Measurements from ENCODE around the gene GADD45B.
"Not testable (repeated sequence)": the region's sequence is repeated elsewhere in the genome, so short reads cannot be mapped to it uniquely, and the experiment has no call there.

GADD45B gene

DNA sequence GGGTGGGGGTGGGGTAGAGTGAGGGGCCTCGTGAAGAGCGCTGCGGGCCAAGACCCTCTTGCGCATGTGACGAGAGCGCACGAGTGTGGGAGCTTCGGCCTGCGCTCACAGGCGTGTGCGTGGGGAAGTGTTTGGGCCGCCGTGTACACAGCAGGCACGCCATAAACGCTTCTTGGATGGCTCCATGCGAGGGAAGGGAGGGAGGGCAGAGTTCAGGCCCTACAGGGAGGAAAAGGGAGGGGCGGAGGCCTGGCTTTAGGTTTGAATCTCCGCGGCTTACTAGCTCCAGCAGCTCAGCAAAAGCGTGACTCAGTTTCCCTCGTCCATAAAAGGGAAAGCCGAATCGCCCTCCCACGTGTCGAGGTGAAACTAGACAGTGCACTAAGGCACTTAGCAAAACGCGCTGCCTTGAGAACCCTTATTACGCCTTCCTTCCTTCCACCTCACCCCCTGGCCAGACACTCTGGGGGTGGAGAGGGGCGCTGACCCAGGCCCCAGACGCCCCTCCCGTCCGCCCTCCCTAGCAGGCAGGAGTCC, 12.5 kb downstream of the GADD45B start:
- DNase-seq (ENCODE audit: low spot score), result no peak

DNA sequence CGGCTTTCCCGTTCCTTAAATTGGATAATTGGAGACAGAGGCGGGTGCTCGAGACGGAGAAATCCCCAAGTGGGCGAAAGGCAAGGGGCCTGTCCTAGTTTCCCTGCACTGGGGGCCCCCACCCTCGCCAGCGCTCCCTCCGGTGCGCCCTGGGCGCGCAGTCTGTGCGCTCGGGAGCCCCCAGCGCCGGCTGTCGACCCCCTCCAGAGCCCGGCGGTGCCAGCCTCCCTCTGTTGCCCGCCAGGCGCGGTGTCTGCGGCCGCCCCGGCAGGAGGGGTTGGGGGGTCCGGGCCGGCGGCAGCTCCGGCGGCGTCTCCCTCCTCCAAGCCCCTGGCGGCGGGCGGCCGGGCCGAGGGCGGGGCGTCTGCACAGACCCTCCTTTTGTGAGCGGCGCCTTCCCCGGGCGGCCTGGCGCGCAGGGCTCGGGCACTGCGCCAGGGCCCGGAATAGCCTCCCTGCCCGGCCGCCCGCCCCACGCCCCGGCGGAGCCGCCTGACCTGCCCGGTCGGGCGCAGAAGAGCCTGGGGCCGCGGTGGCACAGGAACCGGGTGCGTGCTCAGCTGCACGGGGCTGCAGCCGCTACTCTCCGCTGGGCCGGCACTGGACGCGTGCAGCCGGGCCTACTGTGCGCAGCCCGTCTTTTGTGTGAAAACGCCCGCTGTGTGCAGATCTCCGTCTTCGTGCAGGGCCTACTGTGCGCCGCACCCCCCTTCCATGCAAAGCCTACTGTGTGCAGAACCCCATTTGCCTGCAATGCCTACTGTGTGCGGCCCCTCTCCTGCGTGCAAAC, 13.2 kb downstream of the GADD45B start:
- DNase-seq (ENCODE audit: low spot score), result peak; percentile 74

DNA sequence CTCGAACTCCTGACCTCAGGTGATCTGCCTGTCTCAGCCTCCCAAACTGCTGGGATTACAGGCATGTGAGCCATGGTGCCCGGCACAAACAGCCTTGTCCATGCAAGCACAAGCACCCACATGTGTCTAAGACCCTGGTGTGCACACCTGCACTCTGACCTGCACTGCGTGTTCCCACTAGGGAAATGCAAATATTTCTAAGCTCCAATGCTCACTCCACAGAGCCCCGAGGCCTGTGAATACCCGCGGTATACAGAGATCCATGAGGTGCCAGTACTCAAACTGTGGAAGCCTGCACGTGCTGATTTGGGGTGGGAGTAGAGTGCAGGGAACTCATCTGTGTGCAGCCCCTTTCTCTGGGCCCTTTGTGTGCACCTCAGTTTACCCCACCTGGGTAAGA, 14.7 kb downstream of the GADD45B start:
- DNase-seq (ENCODE audit: low spot score), result no peak

DNA sequence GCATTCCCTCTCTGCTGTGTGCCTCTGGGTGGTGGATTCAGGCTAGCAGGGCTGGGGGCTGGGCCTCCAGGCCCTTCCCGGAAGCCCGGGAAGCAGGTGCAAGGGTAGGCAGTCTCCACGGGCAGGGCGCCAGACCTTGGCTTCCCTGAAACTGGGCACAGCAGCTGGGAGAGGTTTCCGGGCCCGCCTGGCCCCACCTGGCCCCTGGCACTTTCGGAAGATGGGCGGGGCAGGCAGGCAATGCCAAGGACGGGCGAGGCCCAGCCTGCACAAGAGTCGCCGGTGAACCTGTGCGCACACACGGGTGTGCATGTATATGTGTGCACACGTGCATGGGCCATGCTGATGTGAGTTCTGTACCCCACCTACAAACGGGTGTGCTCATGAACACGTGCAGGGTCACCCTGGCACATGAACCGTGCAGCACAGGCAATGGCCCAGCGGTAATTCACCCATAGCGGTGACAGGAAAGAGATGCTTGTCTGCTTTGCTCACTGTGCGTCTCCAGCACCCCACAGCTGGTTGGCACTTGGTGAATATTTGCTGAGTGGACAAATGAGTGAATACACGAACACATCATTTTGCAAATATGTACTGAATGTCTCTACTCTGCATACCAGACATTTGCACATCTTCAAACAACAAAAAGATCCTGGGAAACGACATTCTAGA, 15.3 kb downstream of the GADD45B start:
- peak; percentile 78 for DNase-seq (ENCODE audit: low spot score)

DNA sequence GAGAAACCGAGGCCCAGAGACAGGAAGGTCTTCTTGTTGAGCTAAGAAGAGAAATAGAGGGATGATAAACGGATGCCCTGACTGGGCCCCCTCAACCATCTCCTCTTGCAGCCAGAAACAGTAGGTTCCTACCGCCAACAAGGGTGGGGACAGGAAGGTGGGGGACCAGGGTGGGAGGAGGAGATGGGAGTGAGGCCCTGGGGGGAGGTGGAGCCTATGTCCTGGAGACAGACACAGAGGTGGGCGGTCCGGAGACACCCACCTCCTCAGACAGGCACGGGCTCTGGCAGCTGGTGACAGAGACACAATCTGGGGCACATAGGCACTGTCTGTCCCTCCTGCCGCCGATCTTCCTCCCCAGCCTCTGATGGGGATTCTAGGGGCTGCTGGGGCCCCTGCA, 16.9 kb downstream of the GADD45B start:
- no peak for DNase-seq (ENCODE audit: low spot score)

DNA sequence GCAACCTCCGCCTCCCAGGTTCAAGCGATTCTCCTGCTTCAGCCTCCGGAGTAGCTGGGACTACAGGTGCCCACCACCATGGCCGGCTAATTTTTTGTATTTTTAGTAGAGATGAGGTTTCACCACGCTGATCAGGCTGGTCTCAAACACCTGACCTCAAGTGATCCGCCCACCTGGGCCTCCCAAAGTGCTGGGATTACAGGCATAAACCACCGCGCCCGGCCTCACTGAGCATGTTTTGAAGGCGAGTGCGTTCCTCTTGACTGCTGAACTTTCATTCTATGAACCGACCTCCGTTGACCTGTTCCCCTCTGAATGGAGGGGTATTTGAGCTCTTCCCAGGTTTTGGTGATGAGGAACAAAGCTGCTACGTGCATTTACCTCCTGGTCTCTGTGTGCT, 17.5 kb downstream of the GADD45B start:
- not testable (repeated sequence) for DNase-seq (ENCODE audit: low spot score)

DNA sequence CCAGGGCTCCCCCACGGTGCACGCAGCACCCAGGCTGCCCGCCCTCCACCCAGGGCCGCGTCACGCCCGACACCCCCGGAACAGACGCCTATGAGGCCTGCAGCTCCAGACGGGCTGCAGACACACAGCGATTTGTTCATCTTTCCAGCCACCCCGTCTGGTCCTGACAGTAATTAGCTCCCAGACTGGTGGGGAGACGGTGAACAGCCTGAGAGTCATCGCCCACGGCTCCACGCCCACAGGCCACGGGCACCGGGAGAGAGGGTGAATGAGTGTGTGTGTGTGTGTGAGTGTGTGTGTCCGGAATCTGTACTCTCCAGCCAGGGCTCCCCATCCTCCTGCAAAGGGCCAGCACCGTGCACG, 18.1 kb downstream of the GADD45B start:
- DNase-seq (ENCODE audit: low spot score), result peak; percentile 64

DNA sequence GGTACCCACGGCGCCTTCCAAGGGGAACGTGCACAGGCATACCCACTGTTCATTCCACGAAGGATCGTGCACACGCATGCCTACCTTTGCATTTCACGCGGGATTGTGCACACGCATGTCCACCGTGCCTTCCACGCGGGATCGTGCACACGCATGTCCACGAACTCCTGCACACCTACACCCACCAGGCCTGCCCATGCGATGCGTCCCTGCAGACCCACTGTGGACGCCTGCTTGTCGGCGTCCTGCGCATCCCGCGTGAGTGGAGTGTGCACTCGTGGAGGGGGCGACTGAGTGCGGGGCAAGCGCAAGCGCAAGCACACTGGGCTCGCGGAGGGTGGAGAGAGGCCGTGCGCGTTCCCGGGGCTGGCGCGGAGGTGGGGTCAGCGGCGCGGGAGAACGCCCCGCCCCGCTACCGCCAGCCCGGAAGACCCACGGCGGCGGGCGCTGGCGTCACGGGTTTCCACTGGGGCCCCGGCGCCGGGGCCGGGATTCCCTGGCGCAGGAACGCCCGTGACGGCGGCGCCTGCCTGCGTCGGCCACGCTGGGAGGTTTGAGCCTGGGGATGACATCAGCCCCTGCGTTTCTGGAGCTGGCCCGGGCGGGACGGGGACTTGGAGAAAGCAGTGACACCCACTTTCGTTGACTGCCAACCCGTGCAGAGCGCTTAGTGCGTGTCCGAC, 18.7 kb downstream of the GADD45B start:
- peak; percentile 87 for DNase-seq (ENCODE audit: low spot score)

DNA sequence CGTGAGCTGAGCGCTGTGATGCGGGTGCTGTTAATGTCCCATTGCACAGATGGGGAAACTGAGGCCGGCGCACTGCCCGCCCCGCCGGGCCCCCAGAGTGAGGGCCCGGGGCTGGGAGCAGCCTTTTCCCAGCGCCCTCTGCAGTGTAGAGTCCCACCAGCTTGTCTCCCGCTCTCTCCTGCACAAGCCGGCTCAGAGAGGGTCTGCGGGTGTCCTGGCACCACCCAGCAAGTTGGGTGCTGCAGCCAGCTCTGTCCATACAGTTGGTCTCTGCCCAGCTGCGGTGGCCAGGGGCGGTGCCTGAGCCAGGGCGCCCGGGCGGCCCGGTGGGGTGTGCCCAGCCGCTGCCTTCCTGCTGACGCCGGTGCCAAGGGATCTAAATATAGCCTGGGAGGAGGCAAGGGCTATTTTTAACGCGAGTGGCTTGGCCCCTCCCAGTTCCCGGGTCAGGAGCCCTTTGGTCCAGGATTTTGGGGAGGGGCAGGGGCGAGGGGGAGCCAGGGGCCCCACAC, 19.3 kb downstream of the GADD45B start:
- peak; percentile 91 for DNase-seq (ENCODE audit: low spot score)

DNA sequence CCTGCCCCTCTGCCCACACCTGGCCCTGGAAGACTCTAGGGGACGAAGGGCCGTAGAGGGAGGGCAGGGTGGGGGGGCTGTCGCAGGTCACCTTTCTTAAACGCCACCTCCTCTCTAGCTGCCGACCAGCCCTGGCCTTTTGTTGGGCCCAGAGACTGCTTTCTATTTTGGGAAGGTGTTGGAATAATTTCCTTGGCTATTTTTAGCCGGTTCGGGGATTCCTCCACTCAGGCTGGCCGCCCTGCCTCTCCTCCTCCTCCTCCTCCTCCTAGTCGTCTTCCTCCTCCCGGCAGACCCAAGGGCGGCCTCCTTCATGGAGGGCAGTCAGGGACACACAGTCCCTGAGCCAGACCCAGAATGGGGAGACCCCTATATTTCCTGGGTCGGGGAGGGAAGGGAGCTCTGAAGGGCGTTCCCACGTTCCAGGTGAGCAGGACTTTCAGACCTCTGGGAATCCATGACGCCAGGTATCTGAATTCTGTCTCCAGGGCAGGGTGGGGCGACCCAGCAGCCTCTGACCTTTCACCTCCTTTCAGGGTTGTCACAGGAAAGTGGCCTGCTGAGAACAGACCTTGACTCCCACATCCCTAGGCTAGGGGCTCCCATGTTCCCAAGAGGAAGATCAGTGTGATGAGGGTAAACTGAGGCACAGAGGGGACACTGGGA, 19.9 kb downstream of the GADD45B start:
- peak; percentile 69 for DNase-seq (ENCODE audit: low spot score)

DNA sequence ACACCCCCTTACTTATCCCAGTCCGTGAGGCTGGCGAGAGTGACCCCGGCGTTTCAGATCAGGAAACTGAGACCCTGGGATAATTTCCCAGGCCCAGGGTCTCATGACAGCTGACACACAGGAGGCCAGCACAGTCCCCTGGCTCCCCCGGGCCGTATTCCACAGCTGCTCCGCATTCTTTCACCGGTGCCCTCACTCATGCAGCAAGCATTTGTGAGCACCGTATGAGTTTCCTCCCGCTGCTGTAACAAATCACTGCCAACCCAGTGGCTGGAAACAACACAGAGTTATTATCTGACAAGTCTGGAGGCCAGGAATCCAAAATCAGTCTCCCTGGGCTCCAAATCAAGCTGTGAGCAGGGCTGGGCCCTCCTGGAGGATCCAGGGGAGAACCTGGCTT, 21.3 kb downstream of the GADD45B start:
- DNase-seq (ENCODE audit: low spot score), result no peak

DNA sequence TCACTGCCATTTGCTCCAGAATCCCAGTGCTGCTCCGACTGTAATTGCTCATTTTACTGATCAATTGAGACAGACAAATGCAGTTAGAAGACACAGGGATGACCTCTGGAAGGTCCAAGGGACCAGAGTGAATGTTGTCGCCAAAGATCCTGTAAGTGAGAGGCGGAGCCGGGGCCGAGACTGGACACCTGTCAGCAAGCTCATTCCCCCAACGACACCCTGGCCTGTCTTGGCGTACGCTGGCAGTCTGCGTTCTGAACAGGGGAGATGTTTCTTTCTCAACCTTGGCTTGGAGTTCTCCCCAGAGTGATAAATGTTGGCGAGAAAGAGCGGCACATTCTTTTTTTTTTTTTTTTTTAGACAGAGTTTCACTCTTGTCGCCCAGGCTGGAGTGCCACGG, 24.2 kb downstream of the GADD45B start:
- DNase-seq (ENCODE audit: low spot score), result no peak

DNA sequence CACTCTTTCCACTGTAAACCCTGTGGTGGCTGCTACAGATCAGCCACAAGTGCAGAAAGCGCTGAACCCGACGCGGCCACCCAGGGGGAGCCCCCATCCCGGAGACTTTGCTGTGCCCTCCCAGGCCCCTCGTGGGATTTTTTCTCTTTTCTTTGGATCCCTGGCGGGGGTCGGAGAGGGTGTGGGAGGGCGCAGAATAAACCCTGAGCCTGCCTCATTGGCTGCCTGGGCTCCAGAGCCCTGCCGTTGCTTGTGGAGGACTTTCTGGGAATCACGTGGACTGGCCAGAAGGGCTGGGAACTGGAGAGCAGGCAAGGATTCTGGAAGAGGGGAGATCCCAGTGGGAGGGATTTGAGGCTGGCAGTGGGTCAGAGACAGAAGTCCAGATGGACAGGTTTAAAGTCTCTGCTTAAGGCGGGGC, 24.9 kb downstream of the GADD45B start:
- no peak for DNase-seq (ENCODE audit: low spot score)

DNA sequence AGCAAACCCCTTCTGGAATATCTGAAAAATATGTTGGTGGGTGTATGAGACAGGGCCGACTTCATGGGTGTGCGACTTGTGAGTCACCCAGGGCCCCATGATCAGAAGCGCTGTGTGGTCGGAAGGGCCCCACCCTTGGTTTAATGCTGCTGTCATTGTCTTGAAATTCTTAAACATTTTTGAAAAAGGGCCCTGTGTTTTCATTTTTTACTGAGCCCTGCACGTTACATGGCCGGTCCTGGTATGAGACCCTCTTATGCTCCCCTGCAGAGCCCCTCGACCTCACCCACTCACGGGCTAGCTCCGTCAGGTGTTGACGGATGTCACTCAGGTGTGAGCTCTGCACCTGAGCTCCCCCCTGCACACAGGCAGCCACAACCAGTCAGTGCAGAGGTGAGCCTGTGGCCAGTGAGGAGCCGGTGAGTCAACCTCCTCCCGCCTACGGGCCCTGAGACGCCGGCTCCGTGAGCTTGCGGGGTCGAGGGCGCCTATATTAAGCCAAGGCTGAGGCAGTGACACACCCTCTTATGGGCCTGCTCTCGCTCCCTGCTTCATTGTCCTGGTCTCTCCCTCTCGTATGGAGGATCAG, 27.7 kb downstream of the GADD45B start:
- peak; percentile 83 for DNase-seq (ENCODE audit: low spot score)

DNA sequence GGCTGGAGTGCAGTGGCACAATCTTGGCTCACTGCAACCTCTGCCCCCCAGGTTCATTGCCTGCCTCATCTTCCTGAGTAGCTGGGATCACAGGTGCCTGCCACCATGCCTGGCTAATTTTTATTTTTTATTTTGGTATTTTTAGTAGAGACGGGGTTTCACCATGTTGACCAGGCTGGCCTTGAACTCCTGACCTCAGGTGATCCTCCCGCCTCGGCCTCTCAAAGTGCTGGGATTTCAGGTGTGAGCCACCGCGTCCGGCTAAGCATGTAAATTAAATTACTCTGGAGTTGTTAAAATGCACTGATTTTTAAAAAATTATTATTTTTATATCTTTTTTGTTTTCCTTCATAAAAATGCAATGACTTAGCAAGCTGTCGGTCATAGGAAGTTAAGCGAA, 30.7 kb downstream of the GADD45B start:
- not testable (repeated sequence) for DNase-seq (ENCODE audit: low spot score)

DNA sequence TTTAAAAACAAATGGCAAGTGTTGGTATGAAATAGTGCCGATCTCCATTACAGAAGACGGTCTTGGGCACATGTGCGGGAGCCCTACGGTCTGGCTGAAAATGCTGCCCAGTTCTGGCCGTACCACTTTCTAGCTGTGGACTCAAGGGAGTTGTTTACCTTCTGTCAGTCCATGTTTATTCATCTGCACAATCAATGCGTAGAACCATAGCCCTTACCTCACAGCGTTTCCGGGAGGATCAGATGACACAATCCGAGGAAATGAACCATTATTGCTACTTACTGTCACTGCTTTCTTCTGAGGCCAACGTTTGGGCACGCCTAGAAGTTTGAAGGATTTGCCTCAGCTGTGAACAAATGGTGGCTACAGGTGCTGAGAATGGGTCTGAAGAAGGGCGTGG, 31.2 kb downstream of the GADD45B start:
- no peak for DNase-seq (ENCODE audit: low spot score)

DNA sequence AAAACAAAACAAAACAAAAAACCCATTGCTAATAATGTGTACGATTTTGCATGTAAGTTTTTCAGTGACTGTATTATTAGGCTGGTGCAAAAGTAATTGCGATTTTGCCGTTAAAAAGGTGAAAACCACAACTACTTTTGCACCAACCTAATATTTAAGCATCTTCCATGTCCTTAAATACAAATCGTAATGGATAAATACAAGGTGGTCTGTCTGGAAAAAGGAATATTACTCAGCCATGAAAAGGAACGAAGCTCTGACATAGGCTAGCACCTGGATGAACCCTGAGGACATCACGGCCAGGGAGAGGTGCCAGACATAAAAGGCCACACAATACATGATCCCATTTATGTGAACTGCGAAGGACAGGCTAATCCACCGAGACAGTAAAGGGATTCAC, 33.2 kb downstream of the GADD45B start:
- DNase-seq (ENCODE audit: low spot score), result no peak

DNA sequence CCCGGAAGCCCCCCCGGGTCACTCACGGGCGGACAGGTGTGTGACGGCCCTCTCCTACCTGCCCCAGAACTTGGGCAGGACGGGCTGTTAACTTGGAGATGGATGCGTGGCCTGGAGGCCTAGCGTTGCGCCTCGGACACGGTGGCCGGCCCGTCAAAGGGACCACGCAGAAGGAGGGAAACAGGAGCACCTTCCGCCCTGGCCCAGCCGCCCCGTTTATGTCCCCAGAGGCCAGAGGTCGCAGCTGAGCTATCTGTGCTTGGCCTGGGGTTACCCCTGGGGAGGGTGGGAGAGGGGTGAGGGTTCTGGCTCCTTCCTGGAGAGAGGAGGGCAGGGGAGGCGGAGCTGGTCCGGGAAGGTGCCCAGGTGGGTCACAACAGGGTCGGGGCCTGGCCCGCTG, 35.6 kb downstream of the GADD45B start:
- no peak for DNase-seq (ENCODE audit: low spot score)

DNA sequence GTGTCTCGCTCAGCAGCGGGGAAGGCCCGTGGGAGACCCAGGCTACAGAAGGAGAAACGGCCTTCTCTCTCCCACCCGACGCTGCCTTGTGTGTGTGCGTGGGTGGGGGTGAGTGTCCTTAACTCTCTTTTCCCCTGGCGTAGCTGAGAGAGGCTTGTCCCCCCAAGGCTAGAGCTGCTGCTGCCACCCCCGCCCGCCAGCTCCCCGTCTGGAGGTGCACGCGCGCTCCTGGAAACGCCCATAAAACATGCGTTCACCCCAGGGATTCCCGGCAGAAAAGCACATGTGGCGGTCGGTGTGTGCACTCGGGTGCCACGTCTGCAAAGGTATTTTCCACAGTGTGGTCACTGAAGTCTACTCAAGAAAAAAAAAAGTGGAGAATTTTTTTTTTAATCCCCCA, 36.1 kb downstream of the GADD45B start:
- DNase-seq (ENCODE audit: low spot score), result no peak

DNA sequence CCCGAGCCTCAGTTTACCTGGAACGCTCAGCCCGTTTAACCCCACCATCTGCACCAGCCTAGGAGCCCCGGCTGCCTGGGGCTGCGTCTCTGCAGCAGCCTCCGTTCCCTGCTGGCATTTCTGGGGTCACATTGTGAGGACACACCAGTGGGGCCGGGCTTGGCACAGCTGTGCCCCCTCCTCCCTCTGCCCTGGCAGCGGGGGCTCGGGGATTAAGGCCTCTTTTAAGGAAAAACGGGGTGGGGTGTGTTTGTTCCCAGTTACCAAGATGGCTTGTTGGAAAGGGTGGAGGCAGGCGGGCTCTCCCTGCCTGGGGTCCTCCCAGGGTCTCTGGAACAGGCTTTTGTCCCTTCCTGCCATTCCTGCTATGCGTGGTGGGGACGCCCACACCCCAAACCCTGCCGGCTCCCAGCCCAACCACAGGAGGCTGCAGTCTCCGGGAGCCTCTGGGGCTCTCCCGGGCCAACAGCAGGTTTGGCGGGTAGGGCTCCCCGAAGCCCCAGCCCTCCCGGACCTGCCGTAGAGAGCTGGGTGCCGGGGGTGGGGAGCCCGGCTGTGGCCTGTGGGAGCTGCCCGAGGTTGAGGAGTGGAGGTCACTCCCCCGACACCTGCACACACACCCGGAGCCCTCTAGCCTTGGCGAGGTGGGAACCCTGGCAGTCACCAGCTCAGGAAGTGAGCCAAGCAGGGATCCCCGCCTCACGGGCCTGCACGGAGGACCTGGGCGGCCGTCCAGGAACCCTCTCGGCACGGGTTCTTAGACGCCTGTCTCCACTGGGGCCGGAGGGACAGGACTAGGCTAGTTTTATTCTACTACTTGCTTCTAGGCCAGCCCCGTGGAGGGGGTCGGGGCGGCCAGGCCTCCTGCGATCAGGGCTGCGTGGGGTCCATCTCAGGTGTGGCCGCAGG, 36.9 kb downstream of the GADD45B start:
- DNase-seq (ENCODE audit: low spot score), result no peak

All from hepatic stellate cell (primary cell).